Endothelial cell of hepatic sinusoid (primary cell): Measurements from ENCODE around the gene RANBP6.

Source experiments
- in situ Hi-C: cut with HindIII; loops from 2 replicates; pipeline ENCODE4 v1.10.0; 2017; ENCODE audit warnings: low sequenced_read_pairs

Gene RANBP6

DNA sequence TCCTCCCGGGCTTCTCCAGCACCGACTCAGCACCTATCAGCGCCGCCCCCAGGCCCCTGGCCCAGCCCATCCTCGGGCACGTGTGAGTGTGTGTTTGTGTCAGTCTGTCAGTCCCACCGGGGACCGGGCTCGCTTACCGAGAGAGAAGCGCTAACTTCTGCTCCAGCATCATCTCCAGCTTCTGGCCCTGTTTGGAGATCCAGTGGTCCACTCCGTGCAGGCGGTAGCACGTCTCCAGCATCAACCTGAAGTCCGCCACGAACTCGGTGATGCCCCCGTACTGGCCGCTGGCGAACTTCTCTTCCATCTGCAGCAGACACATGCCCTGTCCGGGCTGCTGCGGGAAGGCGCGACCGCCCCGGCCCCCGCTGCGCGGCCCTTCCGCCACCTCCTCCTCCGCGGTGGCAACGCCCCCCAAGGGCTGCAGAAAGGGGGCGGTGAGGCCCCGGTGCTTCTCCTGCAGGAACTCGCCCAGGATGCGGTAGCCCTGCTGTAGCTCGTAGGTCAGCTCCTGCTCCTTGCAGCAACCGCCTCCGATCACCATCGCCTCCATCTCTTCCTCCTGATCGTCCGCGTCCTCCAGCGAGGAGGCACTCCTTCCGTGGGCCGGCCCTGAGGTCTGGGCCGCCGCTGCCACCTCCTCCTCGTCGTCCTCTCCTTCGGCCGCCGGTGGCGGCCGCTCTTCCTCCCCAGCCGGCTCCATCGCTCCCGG is 8.2 kb downstream of the RANBP6 start:
- in situ Hi-C loops: no loop called here

DNA sequence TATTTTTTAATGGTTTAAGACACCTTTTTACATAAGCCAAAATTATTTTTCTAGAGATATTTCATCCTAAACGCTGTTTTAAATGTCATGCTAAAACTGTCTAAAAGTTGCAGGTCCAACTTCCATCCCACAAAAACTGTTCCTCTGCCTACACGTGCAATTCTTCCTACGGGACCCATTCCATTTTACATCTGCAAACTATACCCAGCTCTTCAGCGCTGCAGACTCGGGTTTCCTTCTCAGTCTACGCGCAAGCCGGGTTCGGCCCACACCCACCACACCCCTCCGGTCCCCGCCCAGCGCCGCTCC is 8.7 kb downstream of the RANBP6 start:
- in situ Hi-C loops: no loop called here

DNA sequence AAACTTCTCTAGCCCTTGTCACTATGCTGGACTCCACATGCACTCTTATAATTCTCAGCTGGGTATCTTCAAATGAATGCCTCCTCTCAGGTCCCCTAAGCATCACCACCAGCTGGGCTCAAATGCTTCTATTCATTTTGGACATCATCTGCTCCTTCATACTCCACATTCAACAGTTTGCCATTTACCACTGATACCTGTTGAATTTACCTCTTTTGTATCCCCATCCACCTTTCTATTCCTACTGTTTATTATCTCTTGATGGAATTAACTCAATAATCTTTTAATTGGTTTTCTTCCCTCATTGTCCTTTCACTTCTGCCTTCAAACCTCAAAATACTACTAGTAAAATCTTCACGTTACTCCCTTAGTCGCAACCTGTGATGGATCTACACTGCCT is 14.5 kb downstream of the RANBP6 start:
- in situ Hi-C loops: no loop called here

DNA sequence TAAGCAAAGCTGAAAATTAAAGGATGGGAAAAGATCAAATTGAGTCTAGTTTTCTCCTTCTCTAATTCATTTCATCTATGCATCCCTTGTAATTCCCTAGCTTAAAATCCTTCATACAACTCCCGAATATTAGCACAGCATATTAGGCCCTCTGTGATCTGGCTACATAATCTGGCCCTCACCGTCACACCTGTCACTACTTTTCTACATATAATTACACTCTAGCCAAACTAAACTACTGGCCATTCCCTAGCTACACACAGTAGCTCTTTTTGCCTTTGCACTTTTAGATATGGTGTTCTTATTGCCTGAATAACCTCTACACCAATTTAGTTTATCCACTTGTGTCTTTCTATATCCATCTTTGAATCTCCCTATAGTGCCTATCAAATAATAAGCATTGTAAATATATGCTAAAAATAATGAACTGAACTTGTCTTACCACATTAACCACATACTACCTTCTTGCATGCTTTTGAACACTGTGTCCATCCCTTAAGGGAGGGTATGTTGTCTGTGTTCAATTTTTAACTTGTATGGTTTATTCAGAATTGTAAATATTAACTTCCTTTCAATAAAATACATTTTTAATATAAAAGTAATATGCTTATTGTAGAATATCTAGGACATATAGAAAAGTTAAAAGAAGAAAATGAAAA is 15.9 kb downstream of the RANBP6 start:
- in situ Hi-C loops: loop anchor here (10.0 kb wide), 1 partner anchor 105 kb away; the partner anchor contains the start of gene MLANA

DNA sequence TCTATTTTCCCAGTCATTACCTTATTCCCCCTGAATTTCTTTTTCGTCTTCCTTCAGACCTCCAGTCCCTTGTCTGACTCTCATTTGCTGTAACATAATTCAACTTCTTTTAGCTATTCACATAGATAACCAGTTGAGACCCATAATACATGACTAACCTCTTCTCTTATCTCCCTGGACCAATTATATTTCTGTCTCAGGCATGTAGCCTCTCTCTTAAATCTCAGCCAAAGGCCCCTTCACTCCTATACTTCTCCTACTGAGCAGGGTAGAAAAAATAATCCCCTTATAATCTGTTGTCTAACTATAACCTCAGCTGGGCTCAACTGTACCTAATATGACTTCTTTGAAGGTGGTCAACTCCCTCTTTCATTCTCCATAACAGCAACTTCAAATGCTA is 20.9 kb downstream of the RANBP6 start:
- in situ Hi-C loops: loop anchor here (10.0 kb wide), 1 partner anchor 100 kb away; the partner anchor contains the start of gene MLANA

DNA sequence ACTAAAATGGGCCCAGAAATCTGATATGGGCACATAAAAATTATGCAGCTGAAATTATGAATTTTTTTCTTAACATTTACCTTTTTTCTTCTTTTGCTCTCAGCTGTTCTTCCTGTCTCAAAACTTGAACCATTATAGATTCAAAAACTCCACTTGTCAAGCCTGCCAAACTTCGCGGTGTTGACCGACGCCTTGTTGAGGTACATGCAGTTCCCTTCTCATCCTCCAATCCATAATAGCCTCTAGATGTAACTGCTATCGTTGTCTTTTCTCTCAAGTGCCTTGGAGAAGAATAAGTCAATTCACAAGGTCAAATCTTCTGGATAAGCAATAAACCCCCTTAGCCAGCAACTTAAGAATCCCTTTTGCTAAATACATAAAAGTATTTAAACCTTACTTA is 27.2 kb downstream of the RANBP6 start:
- in situ Hi-C loops: no loop called here

DNA sequence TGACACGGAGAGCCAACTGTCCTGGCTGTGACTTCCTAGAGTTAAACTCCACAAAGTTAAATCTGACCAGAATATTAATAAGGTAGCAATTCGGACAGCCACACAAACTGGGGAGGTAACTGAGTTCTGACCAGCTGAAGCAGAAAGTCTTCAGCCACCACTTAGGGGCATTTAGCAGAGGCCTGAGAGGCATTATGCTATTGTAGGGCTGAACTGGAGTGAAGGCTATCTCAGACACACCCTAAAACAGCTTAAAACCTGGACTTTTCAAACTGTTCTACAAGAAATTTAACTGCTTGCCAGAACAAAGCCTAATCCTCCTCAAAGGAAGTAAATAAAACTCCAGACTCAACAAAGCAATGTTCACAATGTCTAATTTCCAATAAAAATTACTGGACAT is 32.4 kb downstream of the RANBP6 start:
- in situ Hi-C loops: no loop called here

DNA sequence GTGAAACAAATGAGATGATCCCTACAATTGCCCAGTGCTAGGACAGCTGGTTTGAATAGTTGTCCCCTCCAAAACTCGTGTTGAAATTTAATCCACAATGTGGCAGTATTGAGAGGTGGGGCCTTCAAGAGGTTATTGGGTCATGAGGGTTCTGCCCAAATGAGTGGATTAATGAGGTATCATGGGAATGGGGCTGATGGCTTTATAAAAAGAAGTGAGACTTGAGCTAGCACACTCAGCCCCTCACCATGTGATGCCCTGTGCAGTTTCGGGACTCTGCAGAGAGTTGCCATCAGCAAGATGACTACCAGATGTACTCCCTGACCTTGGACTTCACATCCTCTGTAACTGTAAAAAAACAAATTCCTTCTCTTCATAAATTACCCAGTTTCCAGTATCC is 33.1 kb downstream of the RANBP6 start:
- in situ Hi-C loops: no loop called here

DNA sequence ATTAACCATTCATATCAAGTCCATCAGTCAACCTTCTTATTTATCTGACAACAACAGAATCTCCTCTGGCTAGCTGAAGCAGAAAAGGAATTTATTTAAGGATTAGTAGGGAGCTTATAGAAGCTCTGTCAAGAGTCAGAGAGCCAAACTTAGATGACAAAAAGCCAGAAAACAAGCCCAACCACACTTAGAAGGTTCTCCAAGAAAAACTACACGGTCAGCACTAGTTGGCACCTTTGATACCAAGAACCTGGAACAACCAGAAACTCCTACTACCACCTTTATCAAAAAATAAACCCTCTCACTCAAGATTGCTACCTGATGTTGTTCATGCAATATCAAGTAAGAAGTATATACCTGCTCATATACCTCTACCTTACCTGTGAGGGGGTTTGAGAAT is 36.9 kb downstream of the RANBP6 start:
- in situ Hi-C loops: no loop called here

DNA sequence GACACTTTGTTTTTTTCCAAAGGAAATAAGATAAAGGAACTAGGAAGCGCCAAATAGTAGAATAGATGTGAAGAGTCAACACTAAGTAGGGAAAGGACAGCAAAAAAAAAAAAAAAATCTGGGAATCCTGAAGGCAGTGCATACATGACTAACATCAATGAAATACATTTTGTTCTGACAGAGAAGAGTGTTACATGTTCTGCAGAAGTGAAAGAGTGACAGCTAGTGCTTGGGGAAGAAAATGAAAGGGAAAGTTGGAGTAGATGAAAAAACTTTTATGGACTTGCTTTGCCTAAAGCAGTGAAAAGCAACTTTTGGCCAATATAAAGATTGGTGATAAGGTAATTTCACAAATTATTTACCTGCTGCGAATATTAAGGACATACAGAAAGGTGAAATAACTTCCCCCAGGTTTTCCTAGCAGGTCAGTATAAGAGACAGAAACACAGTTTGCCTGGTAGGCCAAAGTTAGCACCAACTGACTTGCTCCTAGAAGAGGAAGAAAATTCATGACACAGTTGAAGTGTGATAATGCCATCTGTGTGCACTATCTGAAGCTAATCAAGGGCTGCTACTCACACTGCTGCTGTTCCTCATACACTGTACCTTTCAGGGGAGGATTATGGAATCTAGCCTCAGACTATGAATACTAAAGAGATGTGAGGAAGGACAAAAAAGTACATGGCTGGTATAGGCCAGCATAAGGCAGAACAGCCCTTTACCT is 38.6 kb downstream of the RANBP6 start:
- in situ Hi-C loops: no loop called here

DNA sequence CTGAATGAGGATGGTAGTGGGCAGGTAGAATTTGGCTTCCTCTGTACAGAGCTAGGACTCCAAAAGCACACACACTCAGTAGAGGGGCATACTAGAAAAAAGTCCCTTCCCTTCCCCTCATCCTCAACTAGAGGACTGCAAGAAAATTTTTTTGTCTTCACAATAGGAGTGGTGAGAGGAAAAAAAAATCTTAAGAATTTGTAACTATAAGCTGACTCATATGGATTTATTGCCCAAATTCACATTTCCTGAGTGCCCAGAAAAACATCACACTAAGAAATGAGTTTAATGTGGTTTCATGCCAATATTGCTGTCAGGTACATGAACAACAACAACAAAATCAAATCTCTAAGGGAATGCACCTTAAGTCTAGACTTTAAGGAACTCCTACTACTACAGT is 43.7 kb downstream of the RANBP6 start:
- in situ Hi-C loops: no loop called here
